Heart left ventricle (tissue), 16 donors: ENCODE data around the gene IFITM1. TPM values are rescaled to one million over a fixed set of nuclear protein-coding genes. Genes with fewer than 3 reads are reported as not detected.

Source experiments
- ATAC-seq, 4 donors: fragments of 200-7000 bp; cut with Tn5 transposase; one replicate each; pipeline ENCODE4 v1.9.1; 2020 to 2022; ENCODE audit warnings: moderate library complexity in 4 of 4, mild to moderate bottlenecking in 3 of 4, moderate number of reproducible peaks in 1 of 4
- DNase-seq, 5 donors: peaks; one replicate each; pipeline ENCODE4 v3.0.0-alpha.2; 2020
- H3K27ac ChIP-seq, 12 donors: fragments of 200-600 bp; sonication (generic) in 4 of 12; one replicate each; pipeline versions ENCODE4 v1.5.0 to v1.8.0; 2016 to 2022; ENCODE audit warnings: mild to moderate bottlenecking in 2 of 12
- H3K27me3 ChIP-seq, 9 donors: fragments of 200-600 bp; sonication (generic) in 2 of 9; one replicate each; pipeline versions ENCODE4 v1.5.1 to v1.8.0; 2016 to 2022; ENCODE audit warnings: mild to moderate bottlenecking in 3 of 9
- H3K36me3 ChIP-seq, 9 donors: fragments of 200-600 bp; sonication (generic) in 2 of 9; one replicate each; pipeline versions ENCODE4 v1.5.0 to v1.8.0; 2018 to 2022; ENCODE audit warnings: mild to moderate bottlenecking in 2 of 9
- H3K4me1 ChIP-seq, 12 donors: fragments of 200-600 bp; sonication (generic) in 4 of 12; one replicate each; pipeline versions ENCODE4 v1.5.0 to v1.8.0; 2016 to 2022; ENCODE audit warnings: mild to moderate bottlenecking in 3 of 12
- H3K4me3 ChIP-seq, 12 donors: fragments of 200-600 bp; sonication (generic) in 4 of 12; one replicate each; pipeline versions ENCODE4 v1.5.0 to v1.8.0; 2017 to 2022; ENCODE audit warnings: mild to moderate bottlenecking in 9 of 12, moderate library complexity in 4 of 12
- H3K9me3 ChIP-seq, 12 donors: fragments of 200-600 bp; sonication (generic) in 4 of 12; one replicate each; pipeline versions ENCODE4 v1.5.0 to v1.8.0; 2016 to 2022; ENCODE audit warnings: mild to moderate bottlenecking in 1 of 12
- POLR2A ChIP-seq, 2 donors: fragments of 450-650 bp; IDR thresholded peaks; one replicate each; pipeline ENCODE4 v1.6.1; 2017; ENCODE audit warnings: antibody characterized with exemption in 2 of 2, mild to moderate bottlenecking in 2 of 2, moderate library complexity in 2 of 2
- WGBS, 4 donors: extraction: QIAGEN DNeasy Blood & Tissue Kit in 2 of 4; methylation state at CpG; one replicate each; pipeline versions ENCODE4 v1.1.5 to v1.1.7; 2013 to 2018; 5-methylcytosine and 5-hydroxymethylcytosine counted together
- intact Hi-C, 10 donors: fragments of 100-400 bp; cut with DNase I; formaldehyde crosslinking; loops; one replicate each; pipeline versions ENCODE4 v1.11.1 to v1.14.2; 2022
- polyA plus RNA-seq, 2 donors: library from polyadenylated mRNA; stranded (reverse); fragments of 200-250 nt; gene quantifications; one replicate each; pipeline ENCODE4 v1.2.3, GENCODE V29; 2013
- total RNA-seq, 9 donors: library from RNA; depleted of rRNA in 2 of 9; stranded (reverse); fragments of >200 nt in 2 of 9; fragmentation: NEBNext Ultra II Directional in 3 of 9; extraction: Animal tissue kit (Norgen Biotek cat#: 25700) in 3 of 9; gene quantifications; one replicate each; pipeline versions ENCODE4 v1.1.0 to v1.2.4, GENCODE V29; 2016 to 2023
- TF ChIP-seq, protein P1 (sequence below), 12 donors: fragments of 200-600 bp; sonication (generic) in 4 of 12; IDR thresholded peaks; one replicate each; pipeline versions ENCODE4 v1.5.0 to v1.8.0; 2018 to 2022; ENCODE audit warnings: antibody characterized with exemption in 12 of 12, mild to moderate bottlenecking in 5 of 12
- donor health status: ischemic (EF 13 %, LVEDD 7.1; RV severe dilation, severe dysfunction).
- donor health status: healthy with polysubstance abuse.
- donor health status: DM: no; HTN: yes; CAD: no.
- donor health status: DM: no; HTN: no; CAD: no.
- donor health status: ischemic (EF 25% LVEDD 6.9; RV normal size, moderate dysfunction).
- donor health status: ischemic (EF 25% LVEDD 5.7; RV mildly dilated, moderate dysfunction).
- donor health status: healthy.
- donor health status: DM: yes; HTN: yes; CAD: no.
- donor health status: ischemic (EF 35%, LVEDD 5.7; RV mildly dilated, moderate dysfunction).
- donor health status: nonischemic (EF 11% LVEDD 7.7; RV severe dilation, severe dysfunction).
- donor health status: DM: yes; HTN: yes; CAD: no.
- donor health status: PGD.
- donor health status: ischemic (EF 29% LVEDD 5.4; RV normal size, mild dysfunction).
- donor health status: nonischemic (EF 23%, LVEDD 6.1; RV moderate dilation, normal function).

IFITM1 gene
- total and polyA plus RNA-seq, 11 donors: 61.3 to 278 (median 132) TPM

DNA sequence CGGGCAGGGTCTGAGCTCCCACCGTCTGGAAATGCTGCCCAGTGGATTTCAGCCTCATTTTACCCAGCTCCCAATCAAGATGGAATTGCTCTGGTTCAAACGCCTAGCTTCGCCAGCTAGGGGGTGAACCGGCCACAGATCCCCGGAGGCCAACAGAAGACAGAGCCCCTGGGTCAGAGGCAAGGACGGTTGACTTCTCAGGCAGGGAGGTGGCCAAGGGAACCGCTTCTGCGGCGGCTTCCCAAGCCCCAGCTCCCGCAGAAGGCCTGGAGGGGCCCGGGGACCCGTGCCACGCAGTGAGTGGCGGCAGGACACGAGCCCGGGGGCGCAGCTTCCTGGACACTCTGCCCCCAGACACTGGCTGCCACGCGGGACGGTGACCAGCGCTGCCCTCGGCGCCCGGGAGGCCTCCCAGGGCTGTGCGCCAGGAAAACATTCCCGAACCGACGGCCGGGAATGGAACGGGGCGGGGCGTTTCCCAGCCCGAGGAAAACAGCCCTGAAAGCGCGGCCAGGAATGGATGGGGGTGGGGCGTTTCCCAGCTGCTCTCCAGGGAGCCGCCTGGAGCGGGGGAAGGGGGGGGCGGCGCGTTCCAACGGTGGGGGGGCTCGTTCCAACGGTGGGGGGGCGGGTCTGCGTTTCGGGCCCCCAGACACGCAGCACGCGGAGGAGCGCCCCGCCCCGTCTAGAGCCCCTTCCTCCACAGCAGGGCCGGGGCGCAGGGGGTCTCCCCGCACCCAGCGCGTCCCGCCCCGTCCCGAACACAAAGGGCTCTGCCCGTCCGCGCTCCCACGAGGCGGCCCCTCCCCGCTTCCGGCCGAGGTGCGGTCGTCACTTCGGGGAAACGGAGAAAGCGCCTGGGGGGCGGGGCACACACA, 42.0 kb downstream of the IFITM1 start:
- Histone ChIP-seq H3K36me3 (no peaks in the 10 kb centered on the region), H3K9me3 (peaks cover 0 to 6% (median 0%) of the 10 kb centered on the region in 12 donors), H3K27ac (peak overlapping the region; percentile 95 to 100 (median 99)), H3K27me3 (peaks cover 0 to 7% (median 0%) of the 10 kb centered on the region in 9 donors), H3K4me1 (peaks cover 7 to 43% (median 30%) of the 10 kb centered on the region in 12 donors), H3K4me3 (peak overlapping the region in 11 of 12 donors; percentile 1 to 60 (median 48))
- peak; percentile 75 to 91 (median 89) for ATAC-seq
- TF ChIP-seq, protein P1, sequence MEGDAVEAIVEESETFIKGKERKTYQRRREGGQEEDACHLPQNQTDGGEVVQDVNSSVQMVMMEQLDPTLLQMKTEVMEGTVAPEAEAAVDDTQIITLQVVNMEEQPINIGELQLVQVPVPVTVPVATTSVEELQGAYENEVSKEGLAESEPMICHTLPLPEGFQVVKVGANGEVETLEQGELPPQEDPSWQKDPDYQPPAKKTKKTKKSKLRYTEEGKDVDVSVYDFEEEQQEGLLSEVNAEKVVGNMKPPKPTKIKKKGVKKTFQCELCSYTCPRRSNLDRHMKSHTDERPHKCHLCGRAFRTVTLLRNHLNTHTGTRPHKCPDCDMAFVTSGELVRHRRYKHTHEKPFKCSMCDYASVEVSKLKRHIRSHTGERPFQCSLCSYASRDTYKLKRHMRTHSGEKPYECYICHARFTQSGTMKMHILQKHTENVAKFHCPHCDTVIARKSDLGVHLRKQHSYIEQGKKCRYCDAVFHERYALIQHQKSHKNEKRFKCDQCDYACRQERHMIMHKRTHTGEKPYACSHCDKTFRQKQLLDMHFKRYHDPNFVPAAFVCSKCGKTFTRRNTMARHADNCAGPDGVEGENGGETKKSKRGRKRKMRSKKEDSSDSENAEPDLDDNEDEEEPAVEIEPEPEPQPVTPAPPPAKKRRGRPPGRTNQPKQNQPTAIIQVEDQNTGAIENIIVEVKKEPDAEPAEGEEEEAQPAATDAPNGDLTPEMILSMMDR (IDR thresholded peaks at IDR 0.05): peak in 1 of 12 donors; percentile 8
- peak in 1 of 2 donors; percentile 70 for TF ChIP-seq POLR2A (IDR thresholded peaks at IDR 0.05)
- DNase-seq: peak; percentile 95 to 97 (median 97)
- 3 to 20% (median 7%) methylated on average over 16 to 76 of the region's 76 CpGs for WGBS, 4 donors
- intact Hi-C loops: loop anchor here (2.0 to 10.0 kb wide), 9 partner anchors 29 to 449 kb away; partner anchors contain the start of genes IFITM2 (in 4 of the 10), BET1L (in 2 of the 10), RIC8A (in 2 of the 10) and IFITM1 (in 1 of the 10)

DNA sequence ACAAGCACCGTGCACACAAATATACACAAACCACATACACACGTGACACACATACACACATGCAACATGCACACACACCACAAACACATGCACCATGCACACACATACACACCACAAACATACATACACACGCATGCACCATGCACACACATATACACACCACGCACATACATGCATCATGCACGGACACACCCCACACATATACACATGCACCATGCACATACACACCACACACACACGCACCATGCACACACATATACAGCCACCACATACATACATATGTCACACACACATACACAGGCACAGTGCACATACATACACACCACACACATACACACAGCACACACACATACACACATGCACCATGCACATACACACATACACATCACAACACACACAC, 42.8 kb downstream of the IFITM1 start:
- H3K4me3 ChIP-seq: no peak overlapping the region
- H3K27ac ChIP-seq: no peak overlapping the region
- ATAC-seq: no peak
- TF ChIP-seq, protein P1 (IDR thresholded peaks at IDR 0.05): no peak
- no peak for TF ChIP-seq POLR2A (IDR thresholded peaks at IDR 0.05)
- no peaks in the 10 kb centered on the region for H3K36me3 ChIP-seq
- intact Hi-C loops: loop anchor here in 8 of 10 donors (5.0 to 10.0 kb wide), 6 partner anchors 44 to 448 kb away; partner anchors contain the start of genes IFITM2 (in 4 of the 8), BET1L (in 2 of the 8), RIC8A (in 2 of the 8) and IFITM1 (in 1 of the 8)
- WGBS, 4 donors: 76 to 85% (median 80%) methylated on average over 6 of the region's 6 CpGs
- H3K27me3 ChIP-seq: peaks cover 0 to 9% (median 0%) of the 10 kb centered on the region in 9 donors
- H3K4me1 ChIP-seq: peaks cover 7 to 38% (median 30%) of the 10 kb centered on the region in 12 donors
- DNase-seq: no peak
- peaks cover 0 to 13% (median 0%) of the 10 kb centered on the region in 12 donors for H3K9me3 ChIP-seq

DNA sequence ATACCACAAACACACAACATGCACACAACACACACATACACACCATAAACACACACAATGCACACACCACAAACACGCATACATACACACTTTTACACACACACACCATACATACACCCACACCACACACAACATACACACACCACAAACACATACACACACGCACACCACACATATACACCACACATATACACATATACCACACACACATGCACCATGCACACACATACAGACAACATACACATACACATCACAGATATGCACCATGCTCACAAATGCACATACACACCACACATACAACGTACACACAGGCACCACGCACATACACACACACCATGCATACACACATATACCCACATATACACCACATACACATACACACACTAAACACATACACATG, 43.7 kb downstream of the IFITM1 start:
- peaks cover 0 to 9% (median 0%) of the 10 kb centered on the region in 9 donors for H3K27me3 ChIP-seq
- DNase-seq (no peak), ATAC-seq (no peak)
- H3K4me3 ChIP-seq: no peak overlapping the region
- H3K27ac ChIP-seq: no peak overlapping the region
- no peaks in the 10 kb centered on the region for H3K36me3 ChIP-seq
- H3K9me3 ChIP-seq: peaks cover 0 to 18% (median 0%) of the 10 kb centered on the region in 12 donors
- H3K4me1 ChIP-seq: peaks cover 5 to 36% (median 28%) of the 10 kb centered on the region in 12 donors
- TF ChIP-seq, protein P1 (IDR thresholded peaks at IDR 0.05): no peak
- no peak for TF ChIP-seq POLR2A (IDR thresholded peaks at IDR 0.05)
- intact Hi-C loops: loop anchor here in 8 of 10 donors (5.0 to 10.0 kb wide), 6 partner anchors 45 to 447 kb away; partner anchors contain the start of genes IFITM2 (in 4 of the 8), BET1L (in 2 of the 8), RIC8A (in 2 of the 8) and IFITM1 (in 1 of the 8)
- WGBS, 4 donors: 85 to 97% (median 96%) methylated on average over 4 of the region's 4 CpGs
